Peyer's patch (tissue), 4 donors: ENCODE data around the gene TMED1.

ENCODE experiments used
- CTCF ChIP-seq, 6 experiments: fragments of 450-650 bp in 4 of 6; fragments of 200-600 bp in 2 of 6; sonication (generic) in 1 of 6; IDR thresholded peaks; one replicate each; pipeline ENCODE4 v1.5.1; 2017 to 2019; ENCODE audit warnings: antibody characterized with exemption in 6 of 6, mild to moderate bottlenecking in 3 of 6, moderate library complexity in 1 of 6
- POLR2A ChIP-seq, 2 donors: fragments of 450-650 bp; IDR thresholded peaks; one replicate each; pipeline ENCODE4 v1.5.1; 2017; ENCODE audit warnings: antibody characterized with exemption in 2 of 2, mild to moderate bottlenecking in 2 of 2, moderate library complexity in 2 of 2

- peak in 1 of 2 donors; percentile 70 for TF ChIP-seq POLR2A (IDR thresholded peaks at IDR 0.05)
- no peak for TF ChIP-seq CTCF (IDR thresholded peaks at IDR 0.05)
Measured at GRCh38 chr19:10874024-10874423, 38.0 kb upstream of the TMED1 start.
